Glomerular visceral epithelial cell (primary cell): ENCODE results near the gene CIITA.
A peak's percentile ranks its signal among the peaks of the same experiment; 100 is the strongest.
"Not testable (repeated sequence)": the region's sequence is repeated elsewhere in the genome, so short reads cannot be mapped to it uniquely, and the experiment has no call there.

ENCODE experiments used
- DNase-seq: peaks from one replicate; pipeline ENCODE4 v3.0.0-alpha.2; 2016; ENCODE audit errors: extremely low spot score

CIITA gene

DNA sequence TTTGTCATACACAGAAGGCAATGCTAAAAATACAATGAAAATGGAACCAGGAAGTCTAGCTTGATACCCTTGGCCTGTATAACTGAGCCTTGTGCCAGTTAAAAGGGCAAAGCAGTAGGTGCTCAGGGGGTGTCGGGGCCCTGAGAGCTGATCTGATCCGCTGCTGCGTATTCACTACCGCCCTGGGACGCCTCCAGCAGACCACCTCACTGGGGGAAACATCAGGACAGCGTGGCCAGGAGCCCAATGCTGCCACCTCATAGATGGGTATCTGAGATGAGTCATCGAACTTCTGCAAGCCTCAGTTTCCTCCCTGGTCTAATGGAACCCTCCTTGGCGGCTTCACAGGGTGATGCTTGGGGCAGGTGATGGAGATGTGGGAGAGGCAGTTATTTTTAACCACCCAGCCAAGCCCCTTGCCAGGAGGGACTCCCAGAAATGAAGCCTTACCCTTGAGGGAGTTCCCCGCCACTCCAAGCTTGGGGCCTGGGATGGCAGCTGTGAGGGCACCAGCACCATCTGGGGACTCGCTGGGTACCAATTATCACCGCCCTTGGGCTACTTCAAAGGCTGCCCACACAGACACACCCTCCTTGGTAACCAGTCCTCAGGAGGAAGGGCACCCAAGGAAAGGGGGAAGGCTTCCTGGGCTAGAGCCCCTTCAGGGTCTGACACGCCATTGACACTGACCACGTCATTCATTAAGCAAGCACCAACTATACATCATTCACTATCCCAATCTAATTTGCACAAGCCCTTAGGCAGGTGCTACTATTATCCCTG lies 57.5 kb downstream of the CIITA start:
- no peak for DNase-seq

DNA sequence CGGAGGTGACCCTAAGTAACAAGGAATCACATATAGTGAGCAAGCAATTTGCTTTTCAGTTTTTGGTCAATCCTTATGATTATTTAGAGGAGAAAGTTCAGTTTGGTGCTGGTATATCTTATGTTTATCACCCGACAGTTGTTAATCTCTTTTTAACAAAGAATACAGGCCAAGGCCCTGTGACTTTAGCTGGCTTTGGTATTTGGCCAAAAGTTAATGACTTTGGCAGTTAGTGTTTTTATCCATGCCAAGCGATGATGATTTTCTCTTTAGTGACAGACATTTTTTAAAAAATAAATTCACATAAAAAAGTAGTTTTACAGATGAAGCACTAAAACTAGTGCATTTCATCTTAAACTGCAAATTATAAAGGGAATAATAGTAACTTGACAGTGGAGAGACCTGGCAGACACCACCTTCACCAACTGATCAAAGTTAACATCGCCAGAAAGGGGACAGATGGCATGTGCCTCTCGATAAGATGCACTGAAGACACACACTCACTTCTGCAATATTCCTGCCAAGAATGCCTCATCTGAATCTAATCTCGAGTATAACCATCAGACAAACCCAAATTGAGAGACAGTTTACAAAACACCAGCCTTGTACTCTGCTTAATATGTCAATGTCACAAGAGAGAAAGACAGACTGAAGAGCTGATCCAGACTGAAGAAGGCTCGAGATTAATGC lies 58.4 kb downstream of the CIITA start:
- DNase-seq = no peak

DNA sequence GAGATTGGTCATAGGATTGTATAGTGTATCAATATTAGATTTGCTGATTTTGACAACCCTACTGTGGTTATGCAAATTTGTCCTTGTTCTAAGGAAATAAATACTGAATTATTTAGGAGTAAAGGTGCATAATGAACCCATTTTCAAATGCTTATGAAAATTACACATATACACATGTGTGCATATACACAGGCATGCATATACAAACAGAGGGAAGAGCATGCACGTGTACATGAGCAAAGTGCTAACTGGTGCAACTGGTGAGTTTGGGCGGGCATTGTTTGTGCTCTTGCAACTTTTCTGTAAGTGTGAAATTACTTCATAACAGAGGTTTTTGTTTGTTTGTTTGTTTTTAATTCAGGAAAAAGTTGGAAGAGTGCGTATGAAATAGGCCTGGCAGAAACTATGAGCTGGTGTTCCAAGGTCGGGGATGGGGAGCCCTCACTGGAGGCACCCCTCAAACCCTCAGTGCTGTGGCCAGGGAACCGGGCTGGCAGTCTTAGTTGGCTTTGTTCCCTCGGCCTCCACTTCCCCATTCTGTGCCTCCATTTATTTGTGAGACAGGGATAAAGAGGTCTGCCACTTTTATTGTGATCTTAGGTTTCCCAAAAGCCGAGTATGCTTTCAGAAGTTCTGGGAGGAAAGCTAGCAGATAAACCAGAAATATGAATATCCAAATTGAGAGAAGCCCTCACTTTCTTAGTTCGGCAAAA lies 59.4 kb downstream of the CIITA start:
- DNase-seq = no peak

DNA sequence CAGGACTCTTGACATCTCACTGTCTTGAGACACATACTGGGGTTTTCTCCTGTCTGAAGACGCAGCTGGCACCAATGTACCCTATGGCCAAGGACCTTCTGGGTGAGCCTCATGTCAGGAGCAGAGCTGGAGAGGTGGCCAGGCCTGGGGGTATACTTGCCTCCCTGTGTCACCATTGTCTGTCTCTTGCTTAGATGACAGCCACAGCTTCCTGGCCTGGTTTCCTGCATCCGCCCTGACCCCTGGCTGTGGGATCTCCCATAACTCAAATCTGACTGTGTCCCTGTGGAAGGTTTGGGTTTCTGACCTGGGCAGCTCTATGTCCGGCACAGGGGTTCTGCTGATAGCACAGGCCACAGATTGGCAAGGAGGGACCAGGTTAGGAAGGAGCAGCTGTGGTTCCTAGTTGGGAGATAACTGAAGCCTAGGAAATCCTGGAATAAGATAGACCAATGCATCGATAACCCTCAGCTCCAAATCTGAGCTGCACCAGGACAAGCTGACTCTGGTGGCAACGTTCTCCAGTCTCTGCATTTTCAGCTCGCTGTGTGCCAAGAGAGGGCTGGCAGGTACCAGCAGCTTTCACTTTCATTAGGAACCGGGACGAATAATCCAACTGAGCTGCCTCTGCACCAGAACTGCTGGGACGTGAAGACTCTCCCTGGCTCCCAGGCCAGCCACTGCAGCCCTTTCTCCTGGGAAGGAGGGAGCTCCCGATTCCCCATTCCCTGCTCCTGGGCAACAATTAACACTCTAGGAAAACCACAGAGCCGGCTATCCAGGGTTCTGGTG lies 60.3 kb downstream of the CIITA start:
- no peak for DNase-seq

DNA sequence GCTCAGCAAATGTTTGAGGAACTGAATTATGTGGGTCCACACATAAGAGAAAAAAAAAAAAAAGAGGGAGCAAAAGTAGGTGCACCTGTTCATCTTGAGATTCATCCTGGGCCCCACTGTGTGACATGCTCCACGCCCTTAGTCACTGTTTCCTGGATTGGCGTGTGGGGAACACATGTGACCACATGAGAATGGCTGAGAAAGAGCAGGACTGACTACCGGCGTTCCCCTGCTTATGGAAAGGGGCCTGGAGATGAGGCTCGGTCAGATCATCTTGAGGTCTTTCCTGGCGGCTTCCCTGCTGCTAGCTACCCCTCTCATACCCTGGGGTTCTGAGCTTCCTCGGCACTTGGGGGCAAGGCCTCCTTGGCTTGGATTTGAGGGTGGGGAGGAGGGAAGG lies 61.3 kb downstream of the CIITA start:
- DNase-seq = no peak

DNA sequence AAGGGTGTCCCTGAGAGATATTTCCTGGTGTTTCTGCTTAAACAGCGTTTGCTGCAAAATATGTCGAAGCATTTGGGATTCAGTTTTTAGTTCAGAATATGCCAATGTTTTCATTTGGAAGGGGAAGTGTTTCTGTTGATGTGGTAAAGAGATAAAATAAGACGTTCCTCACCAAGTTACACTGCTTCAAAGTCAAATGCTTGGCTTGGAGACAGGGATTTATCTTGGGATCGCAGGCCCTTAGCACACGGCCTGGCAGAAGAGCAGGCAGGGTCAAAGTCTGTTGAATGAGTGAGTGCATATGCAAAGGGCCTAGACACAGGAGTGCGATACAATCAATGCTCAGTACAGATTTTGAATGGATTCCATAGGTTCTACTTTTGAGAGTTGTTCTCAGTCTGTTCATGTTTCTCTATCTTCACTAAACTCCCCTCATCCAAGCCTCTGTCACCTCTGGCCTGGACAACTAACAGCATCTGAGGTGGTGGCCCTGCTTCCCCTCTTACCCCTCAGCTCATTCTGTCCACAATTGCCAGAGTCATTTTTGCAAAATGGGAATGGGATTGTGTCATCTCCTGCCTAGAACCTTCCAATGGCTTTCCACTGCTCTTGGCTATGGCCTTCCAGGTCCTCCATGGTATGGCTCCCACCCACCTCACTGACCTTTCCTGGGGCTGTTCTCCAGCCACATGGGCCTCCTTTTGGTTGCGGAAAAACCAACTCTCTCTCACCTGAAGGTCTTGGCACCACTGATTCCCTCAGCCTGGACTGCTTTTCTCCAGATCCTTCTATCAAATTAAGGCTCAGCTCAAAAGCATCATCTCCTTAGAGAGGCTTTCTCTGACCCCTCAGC lies 62.0 kb downstream of the CIITA start:
- DNase-seq = no peak

DNA sequence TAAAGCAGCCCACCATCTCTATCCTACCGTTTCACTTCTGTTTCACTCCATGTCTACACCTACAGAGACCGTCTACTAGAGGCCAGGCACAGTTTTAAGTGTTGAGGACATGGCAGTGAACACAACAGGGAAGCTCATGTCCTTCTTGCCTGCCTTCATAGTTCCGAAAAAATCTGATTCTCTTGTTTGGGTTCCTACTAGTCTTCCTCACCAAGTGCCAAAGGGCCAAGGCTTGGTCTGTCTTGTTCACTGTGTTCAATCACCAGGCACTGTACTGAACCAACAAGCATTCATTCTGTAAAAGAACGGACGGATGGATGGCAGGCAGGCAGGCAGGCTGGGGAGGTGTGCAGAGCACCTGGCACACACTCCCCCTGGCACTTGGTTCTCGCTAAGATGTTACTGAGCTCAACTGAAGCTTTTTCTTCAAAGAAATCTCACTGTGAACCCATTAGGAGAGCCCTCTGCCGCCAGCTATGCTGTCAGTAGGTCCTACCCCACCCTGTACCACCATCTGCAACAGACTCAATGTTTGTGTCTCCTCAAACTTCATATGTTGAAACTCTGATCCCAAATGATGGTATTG lies 62.7 kb downstream of the CIITA start:
- no peak for DNase-seq

DNA sequence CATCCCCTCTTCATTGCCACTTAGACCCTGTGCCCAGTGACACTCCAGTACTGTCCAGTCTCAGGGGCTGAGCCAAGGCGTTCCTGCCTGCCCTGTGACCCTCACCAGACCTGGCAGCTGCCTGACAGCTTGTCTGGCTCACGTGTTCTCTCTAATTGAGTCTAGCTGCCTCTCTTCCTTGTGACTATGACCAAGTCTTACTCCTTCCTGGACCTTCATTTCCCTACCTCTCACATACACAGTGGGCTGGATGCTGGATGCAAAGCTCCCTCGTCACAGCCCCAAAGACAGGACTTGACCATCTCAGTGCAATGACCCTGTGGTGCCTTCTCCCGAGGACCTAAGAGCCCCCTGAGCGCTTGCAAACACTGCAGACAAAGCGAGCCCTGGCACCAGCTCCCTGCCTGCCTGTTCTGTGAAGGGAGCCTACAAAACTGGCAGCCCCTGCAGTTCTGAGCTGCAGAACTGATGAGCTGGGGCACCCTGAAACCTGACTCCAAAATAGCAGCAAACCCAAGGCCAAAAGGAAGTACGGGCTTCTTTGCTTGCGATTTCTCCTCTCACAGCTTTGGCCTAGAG lies 63.6 kb downstream of the CIITA start:
- DNase-seq = no peak

DNA sequence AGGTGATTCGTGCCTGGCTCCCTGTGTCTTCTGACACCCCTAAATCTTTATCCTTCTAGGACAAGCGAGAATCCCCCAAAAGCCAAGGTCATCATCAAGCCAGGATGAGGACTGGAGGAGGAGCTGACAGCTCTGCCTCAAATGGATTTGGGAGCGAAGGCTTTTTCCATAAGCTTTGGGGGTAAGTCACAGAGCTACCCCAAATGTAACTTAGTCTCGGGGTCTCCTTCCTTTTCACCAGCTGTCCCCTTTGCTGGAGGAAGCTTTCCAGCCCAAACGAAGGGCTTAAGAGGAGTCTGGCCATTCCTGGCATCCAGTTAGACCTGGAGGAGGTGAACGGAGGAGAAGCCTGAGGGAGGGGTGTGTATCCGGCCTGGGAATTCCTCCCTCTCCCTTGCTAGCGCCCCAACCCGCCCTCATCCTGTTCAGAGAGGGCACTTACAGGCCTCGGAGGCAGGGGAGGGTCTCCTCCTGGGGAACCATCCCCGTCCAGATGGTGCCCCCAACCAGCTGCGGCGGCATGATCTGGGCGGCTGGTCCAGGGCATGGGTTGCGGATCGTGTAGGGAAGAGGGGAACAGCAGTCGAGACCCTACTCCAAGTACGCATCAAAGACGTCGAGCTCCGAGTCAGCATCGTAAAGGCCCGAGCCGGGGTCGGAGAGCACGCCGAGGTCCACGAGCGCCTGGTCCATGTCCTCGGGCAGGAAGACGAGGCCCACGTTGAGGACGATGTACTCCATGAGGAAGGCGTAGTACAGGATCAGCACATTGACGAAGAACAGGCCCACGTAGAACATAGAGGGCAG lies 64.3 kb downstream of the CIITA start:
- no peak for DNase-seq

DNA sequence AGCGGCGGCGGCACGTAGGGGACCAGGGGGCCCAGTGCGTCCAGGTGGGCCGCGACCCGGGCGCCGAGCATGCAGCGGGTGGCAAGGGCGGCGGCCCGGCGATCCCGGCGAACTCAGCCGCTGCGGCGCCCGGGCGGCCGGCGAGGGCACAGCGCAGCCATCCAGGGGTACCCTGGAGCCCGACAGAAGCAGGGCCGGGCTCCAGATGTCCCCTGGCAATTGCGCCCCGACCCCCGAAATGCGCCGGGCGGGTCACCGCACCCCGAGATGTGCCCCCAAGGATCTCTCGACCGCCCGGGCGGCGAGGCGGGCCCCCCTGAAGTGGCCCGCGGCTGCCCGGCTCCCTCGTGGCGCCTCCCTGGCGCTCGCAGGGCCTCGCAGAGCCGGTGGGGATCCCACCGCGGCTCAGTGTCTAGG lies 64.9 kb downstream of the CIITA start:
- DNase-seq = not testable (repeated sequence)

DNA sequence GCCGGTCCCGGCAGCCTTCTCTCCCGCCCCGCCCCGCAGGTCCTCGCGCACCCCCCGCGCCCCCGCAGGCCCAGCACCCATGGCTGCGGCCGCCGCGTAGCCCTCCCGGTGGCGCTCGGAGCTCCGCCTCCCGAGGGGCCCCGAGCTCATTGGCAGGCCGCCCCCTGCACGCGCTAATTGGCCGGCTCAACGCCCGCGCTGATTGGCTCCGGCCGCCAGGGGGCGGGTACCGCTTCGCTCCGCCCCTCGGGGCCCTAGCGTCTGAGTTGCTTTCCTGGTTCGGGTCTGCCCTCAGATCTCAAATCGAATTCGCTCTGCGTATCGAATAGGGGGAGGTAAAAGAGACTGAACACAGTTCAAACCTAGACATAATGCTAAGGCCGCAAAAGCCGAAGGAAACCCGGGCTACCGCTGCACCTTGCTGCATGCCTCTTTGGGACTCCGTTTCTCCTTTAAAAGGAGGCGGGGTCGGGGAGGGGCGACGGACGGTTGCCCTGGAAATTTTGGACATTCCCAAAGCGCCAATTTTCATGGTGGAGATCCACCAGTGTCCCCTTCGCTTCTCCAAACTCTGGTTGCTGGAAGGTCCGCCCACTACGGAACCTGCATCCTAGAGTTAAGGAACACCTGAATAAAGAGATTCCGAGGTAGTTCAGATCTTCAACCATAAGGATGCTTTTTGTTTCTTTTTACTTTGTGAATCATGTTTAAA lies 65.5 kb downstream of the CIITA start, which contains the start of gene DEXI:
TSS of gene DEXI (minus strand) at position 117 of the 712 bp plus-strand sequence. CDS start 463 bp downstream, outside the sequence.
- peak; percentile 89 for DNase-seq

DNA sequence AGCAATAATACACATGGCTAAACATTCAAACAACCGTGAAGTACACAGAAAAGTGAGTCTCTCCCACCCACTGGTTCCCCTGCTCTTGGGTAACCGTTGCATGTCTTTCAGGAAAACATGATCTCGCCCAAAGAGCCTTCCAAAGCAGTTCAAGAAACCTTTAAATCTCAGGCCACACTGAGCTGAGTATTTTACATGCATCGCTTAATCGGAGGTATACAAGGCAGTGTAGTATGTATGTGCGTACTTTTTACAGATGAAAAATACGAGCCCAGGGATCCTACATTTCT lies 66.0 kb downstream of the CIITA start:
- DNase-seq = no peak

DNA sequence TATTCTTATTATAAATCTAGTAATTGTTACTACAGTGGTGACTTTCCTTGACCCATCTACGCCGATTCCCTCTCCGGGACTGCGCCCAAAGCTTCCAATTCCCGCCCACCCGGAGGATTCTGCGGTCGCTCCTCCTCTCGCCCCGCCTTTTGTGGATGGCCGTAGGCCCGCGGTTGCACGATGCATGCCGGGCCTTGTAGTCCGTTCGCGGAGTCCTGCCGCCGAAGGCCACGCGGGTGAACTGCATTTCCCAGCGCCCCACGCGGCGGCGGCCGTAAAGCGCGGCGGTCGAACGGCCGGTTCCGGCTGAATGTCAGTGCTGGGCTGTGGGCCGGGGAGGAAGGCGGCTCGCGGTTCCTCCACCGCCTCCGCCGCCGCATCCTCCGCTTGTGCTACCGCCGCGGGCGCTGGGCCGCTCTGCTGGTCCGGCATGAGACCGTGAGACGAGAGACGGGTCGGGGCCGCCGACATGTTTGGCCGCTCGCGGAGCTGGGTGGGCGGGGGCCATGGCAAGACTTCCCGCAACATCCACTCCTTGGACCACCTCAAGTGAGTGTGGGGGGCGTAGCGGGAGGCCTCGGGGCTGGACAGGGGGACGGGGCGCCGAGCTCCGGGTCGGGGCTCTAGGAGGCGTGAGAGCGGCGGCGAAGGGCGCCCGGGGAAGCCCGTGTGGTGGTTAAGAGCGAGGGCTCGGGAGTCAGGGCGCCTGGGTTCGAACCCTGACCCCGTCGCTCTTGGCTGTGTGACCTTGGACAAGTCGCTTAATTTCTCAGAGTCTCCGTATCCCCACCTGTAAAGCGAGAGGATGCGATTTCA lies 67.5 kb downstream of the CIITA start, which contains the start of gene CLEC16A:
TSS of gene CLEC16A (plus strand) at position 316 of the 816 bp plus-strand sequence. CDS start at position 470, 154 bp downstream.
- peak; percentile 94 for DNase-seq

DNA sequence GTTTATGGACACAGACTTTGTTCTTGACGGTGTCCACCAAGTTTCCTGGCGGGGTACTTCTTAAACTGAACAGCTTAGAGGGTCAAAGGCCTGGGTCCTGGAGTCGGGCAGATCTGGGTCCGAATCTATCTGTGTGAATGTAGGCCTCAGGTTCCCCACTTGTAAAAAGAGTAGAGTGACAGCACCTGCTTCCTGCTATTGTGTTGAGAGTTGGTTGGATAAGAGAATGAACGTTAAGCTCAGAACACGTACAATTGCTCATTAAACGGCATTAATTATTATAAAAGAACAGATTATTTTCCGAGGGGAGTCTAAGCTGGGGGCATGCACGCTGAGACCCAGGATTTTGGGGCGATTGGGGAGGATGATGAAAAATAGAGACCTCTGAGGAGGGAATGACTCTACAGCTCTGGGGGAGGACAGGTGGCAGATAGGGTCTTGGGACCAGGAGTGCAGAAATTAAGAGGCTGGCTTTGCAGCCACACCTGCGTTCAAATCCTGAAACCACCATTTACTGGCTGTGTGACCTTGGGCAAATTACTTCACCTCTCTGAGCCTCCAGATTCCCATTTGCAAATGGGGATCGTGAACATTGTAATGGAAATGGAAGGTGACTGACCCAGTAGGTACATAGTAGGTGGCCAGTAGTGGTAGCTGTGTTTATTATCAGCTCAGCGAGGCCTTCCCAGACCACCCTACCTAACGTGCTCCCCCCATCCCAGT lies 68.2 kb downstream of the CIITA start:
- DNase-seq = no peak

DNA sequence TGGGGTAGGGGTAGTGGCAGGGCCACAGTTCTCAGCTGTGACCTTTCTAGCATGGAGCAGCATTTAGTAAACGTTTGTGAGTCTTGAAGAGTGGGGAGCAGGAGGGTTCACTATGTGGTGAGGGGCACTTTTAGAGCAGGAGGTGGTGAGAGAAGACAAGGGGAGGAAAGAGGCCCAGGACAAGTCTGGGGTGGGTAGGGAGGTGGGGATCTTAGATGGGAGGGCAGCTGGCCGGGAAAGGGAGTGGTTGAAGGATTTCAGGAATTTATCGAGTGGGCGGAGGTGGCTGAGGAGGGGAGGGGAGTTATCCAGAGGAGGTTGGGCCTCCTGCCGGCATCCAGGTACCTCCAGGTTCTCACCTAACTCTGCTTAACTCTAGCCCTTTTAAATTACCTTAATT lies 69.3 kb downstream of the CIITA start:
- DNase-seq = no peak

DNA sequence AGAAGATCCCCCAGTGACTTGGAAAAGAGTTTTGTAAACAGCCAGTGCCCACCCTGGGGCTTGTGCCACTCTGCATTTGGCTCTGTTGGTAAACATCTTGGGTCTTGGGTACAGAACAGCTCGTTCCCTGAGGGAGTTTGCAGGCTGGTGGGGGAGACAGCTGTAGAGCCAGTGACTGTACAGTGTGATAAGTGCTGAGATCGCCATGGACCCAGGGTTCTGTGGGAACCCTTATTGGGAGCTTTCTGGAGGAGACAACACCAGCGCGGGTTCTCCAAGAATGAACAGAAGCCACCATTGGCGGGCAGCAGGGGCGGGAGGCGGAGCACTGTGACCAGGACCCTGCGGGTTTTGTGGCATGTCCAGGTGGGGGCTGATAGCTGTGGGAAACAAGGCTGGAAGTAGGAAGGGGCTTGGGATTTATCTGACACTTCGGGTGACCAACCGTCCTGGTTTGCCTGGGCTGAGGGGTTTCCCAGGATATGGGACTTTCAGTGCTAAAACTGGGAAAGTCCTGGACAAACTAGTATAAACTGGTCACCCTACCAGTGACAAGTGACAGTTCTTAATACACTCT lies 70.3 kb downstream of the CIITA start:
- no peak for DNase-seq
